ENCODE data around the gene EEFSEC.

DNA sequence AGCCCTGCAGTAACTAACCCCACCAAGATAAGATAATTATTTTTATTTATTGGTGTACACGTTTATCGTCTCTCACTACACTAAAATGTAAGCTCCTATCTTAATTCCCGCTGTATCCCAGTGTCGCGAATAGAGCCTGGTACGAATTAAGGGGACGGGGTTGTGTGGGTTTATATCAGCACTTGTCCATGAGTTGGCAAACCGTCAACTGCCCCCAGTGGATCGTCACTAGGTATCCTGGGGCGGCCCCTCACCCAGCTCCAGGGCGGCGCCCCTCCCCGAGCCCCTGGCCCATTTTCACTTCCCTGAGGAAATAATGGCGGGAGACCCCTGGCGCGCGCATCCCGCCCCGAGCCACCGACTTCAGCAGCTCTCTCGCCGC is 30.1 kb upstream of the EEFSEC start:
- TF ChIP-seq, protein P1, sequence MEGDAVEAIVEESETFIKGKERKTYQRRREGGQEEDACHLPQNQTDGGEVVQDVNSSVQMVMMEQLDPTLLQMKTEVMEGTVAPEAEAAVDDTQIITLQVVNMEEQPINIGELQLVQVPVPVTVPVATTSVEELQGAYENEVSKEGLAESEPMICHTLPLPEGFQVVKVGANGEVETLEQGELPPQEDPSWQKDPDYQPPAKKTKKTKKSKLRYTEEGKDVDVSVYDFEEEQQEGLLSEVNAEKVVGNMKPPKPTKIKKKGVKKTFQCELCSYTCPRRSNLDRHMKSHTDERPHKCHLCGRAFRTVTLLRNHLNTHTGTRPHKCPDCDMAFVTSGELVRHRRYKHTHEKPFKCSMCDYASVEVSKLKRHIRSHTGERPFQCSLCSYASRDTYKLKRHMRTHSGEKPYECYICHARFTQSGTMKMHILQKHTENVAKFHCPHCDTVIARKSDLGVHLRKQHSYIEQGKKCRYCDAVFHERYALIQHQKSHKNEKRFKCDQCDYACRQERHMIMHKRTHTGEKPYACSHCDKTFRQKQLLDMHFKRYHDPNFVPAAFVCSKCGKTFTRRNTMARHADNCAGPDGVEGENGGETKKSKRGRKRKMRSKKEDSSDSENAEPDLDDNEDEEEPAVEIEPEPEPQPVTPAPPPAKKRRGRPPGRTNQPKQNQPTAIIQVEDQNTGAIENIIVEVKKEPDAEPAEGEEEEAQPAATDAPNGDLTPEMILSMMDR (IDR thresholded peaks at IDR 0.05), result no peak
- TF ChIP-seq POLR2A (IDR thresholded peaks at IDR 0.05), result no peak

All from adrenal gland (tissue), 5 donors.